SK-N-MC (cell line): ENCODE data around the gene TMEM161A.

ENCODE experiments used
- DNase-seq: peaks from one replicate; pipeline ENCODE4 v3.0.0-alpha.2; 2011; ENCODE audit warnings: low read depth, low spot score
- H3K27ac ChIP-seq: fragments of 200-600 bp; sonication (generic); 2 replicates; pipeline ENCODE4 v1.5.1; 2016; ENCODE audit warnings: mixed run types
- H3K36me3 ChIP-seq: fragments of 200-600 bp; sonication (generic); 2 replicates; pipeline ENCODE4 v1.6.1; 2017; ENCODE audit warnings: antibody characterized with exemption, low read length, mixed read lengths; ENCODE audit not compliant: insufficient read depth
- H3K4me3 ChIP-seq: fragments of 200-600 bp; sonication (generic); 2 replicates; pipeline ENCODE4 v1.5.1; 2016
- H3K9ac ChIP-seq: fragments of 200-600 bp; sonication (generic); 2 replicates; pipeline ENCODE4 v1.8.0; 2017; ENCODE audit warnings: mixed run types, mixed read lengths; ENCODE audit not compliant: insufficient read length
- H3K9me3 ChIP-seq: fragments of 200-600 bp; sonication (generic); 2 replicates; pipeline ENCODE4 v1.6.1; 2017; ENCODE audit warnings: low read depth, mild to moderate bottlenecking, antibody characterized with exemption, low read length, moderate library complexity, mixed read lengths
- EZH2 ChIP-seq: fragments of 200-600 bp; sonication (generic); IDR thresholded peaks from one replicate; pipeline ENCODE4 v1.6.1; 2017; ENCODE audit warnings: antibody characterized with exemption
- FOXP2 ChIP-seq: optimal IDR thresholded peaks from 2 replicates; pipeline ENCODE3; 2011; ENCODE audit warnings: mild to moderate bottlenecking, moderate library complexity; ENCODE audit not compliant: insufficient read depth; ENCODE audit errors: extremely low read length, control extremely low read depth
- POLR2AphosphoS5 ChIP-seq: IDR thresholded peaks from 2 replicates; pipeline ENCODE4 v1.6.1; 2012; ENCODE audit warnings: mild to moderate bottlenecking, low read depth, low read length, borderline replicate concordance

Gene TMEM161A

GRCh38 chr19:19134687-19135158 lies 3.6 kb downstream of the TMEM161A start:
- peaks cover 6% of the 10 kb centered on the region for H3K36me3 ChIP-seq
- H3K9ac ChIP-seq = no peak overlapping the region
- no peak for DNase-seq
- H3K27ac ChIP-seq = no peak overlapping the region
- H3K9me3 ChIP-seq = no peaks in the 10 kb centered on the region
- H3K4me3 ChIP-seq = no peak overlapping the region
- TF ChIP-seq POLR2AphosphoS5 (no peak), FOXP2 (no peak)

GRCh38 chr19:19133985-19134384 lies 4.3 kb downstream of the TMEM161A start:
- Histone ChIP-seq H3K27ac (no peak overlapping the region), H3K9ac (no peak overlapping the region), H3K4me3 (no peak overlapping the region), H3K36me3 (peaks cover 6% of the 10 kb centered on the region), H3K9me3 (no peaks in the 10 kb centered on the region)
- no peak for DNase-seq
- TF ChIP-seq EZH2 = no peak
- TF ChIP-seq FOXP2 = no peak
- no peak for TF ChIP-seq POLR2AphosphoS5

GRCh38 chr19:19132912-19133311 lies 5.4 kb downstream of the TMEM161A start:
- Histone ChIP-seq H3K27ac (no peak overlapping the region), H3K9ac (no peak overlapping the region), H3K4me3 (no peak overlapping the region), H3K36me3 (peaks cover 6% of the 10 kb centered on the region), H3K9me3 (no peaks in the 10 kb centered on the region)
- no peak for TF ChIP-seq POLR2AphosphoS5
- TF ChIP-seq EZH2 = no peak
- TF ChIP-seq FOXP2 = no peak
- no peak for DNase-seq

- H3K4me3 ChIP-seq = no peak overlapping the region
- DNase-seq = no peak
- H3K27ac ChIP-seq = no peak overlapping the region
- H3K9me3 ChIP-seq = no peaks in the 10 kb centered on the region
- H3K9ac ChIP-seq = no peak overlapping the region
- TF ChIP-seq EZH2 (no peak), FOXP2 (no peak), POLR2AphosphoS5 (no peak)
- peaks cover 6% of the 10 kb centered on the region for H3K36me3 ChIP-seq
Observed at GRCh38 chr19:19131989-19132388, 6.3 kb downstream of the TMEM161A start.

GRCh38 chr19:19126102-19126501 lies 12.2 kb downstream of the TMEM161A start:
- Histone ChIP-seq H3K9me3 (no peaks in the 10 kb centered on the region), H3K4me3 (no peak overlapping the region), H3K27ac (no peak overlapping the region), H3K9ac (no peak overlapping the region), H3K36me3 (peaks cover 8% of the 10 kb centered on the region; the same call in 1 of the 2 replicates)
- TF ChIP-seq EZH2 (no peak), FOXP2 (no peak), POLR2AphosphoS5 (no peak)
- no peak for DNase-seq

- TF ChIP-seq EZH2 = no peak
- TF ChIP-seq POLR2AphosphoS5 = no peak
- TF ChIP-seq FOXP2 = no peak
- Histone ChIP-seq H3K9ac (no peak overlapping the region), H3K36me3 (peaks cover 16% of the 10 kb centered on the region; the same call in 1 of the 2 replicates)
Observed at GRCh38 chr19:19123386-19123785, 14.9 kb downstream of the TMEM161A start.

GRCh38 chr19:19122902-19123301 lies 15.4 kb downstream of the TMEM161A start:
- H3K27ac ChIP-seq = 0 out of 2 replicates have a peak overlapping the region, but pooled peaks have one; percentile 40
- H3K4me3 ChIP-seq = no peak overlapping the region
- no peaks in the 10 kb centered on the region for H3K9me3 ChIP-seq
- DNase-seq = no peak
- no peak overlapping the region for H3K9ac ChIP-seq
- H3K36me3 ChIP-seq = peaks cover 16% of the 10 kb centered on the region; the same call in 1 of the 2 replicates
- no peak for TF ChIP-seq FOXP2
- TF ChIP-seq POLR2AphosphoS5 = no peak
- no peak for TF ChIP-seq EZH2

More at GRCh38 chr19:19123386-19123785, 14.9 kb downstream of the TMEM161A start:
- Histone ChIP-seq H3K9me3 (no peaks in the 10 kb centered on the region), H3K27ac (no peak overlapping the region), H3K4me3 (no peak overlapping the region)
- DNase-seq = no peak

- no peak overlapping the region for H3K4me3 ChIP-seq
- no peak for DNase-seq
- peaks cover 16% of the 10 kb centered on the region; the same call in 1 of the 2 replicates for H3K36me3 ChIP-seq
- H3K9ac ChIP-seq = no peak overlapping the region
- TF ChIP-seq FOXP2 = no peak
- no peak for TF ChIP-seq POLR2AphosphoS5
- no peak for TF ChIP-seq EZH2
- no peak overlapping the region for H3K27ac ChIP-seq
- H3K9me3 ChIP-seq = no peaks in the 10 kb centered on the region
Observed at GRCh38 chr19:19121371-19121770, 16.9 kb downstream of the TMEM161A start.
